Aorta (tissue), 5 donors: ENCODE measurements around the gene CLIC1. TPM values are rescaled to one million over a fixed set of nuclear protein-coding genes. Genes with fewer than 3 reads are reported as not detected.

Experiments
- ATAC-seq: fragments of 200-7000 bp; cut with Tn5 transposase; one replicate; pipeline ENCODE4 v1.9.1; 2022; ENCODE audit warnings: moderate library complexity; ENCODE audit not compliant: low FRiP score
- DNase-seq, 2 donors: peaks; one replicate each; pipeline ENCODE4 v3.0.0-alpha.2; 2020
- H3K27ac ChIP-seq, 2 donors: one replicate each; pipeline ENCODE4 v1.5.1; 2013; ENCODE audit warnings: low read length in 2 of 2, mild to moderate bottlenecking in 2 of 2, moderate library complexity in 2 of 2, control low read depth in 1 of 2, inconsistent platforms in 1 of 2, low read depth in 1 of 2
- H3K27me3 ChIP-seq, 2 donors: one replicate each; pipeline ENCODE4 v1.6.1; 2013; ENCODE audit warnings: control low read depth in 1 of 2, low read length in 1 of 2, mild to moderate bottlenecking in 1 of 2, moderate library complexity in 1 of 2; ENCODE audit not compliant: insufficient read depth in 2 of 2, control insufficient read depth in 1 of 2
- H3K36me3 ChIP-seq, 2 donors: one replicate each; pipeline ENCODE4 v1.6.1; 2013; ENCODE audit warnings: control low read depth in 1 of 2, low read length in 1 of 2, mild to moderate bottlenecking in 1 of 2; ENCODE audit not compliant: insufficient read depth in 2 of 2, control insufficient read depth in 1 of 2
- H3K4me1 ChIP-seq, 2 donors: one replicate each; pipeline ENCODE4 v1.6.1; 2013; ENCODE audit warnings: low read length in 2 of 2, control low read depth in 1 of 2, mild to moderate bottlenecking in 1 of 2, moderate library complexity in 1 of 2; ENCODE audit not compliant: insufficient read depth in 2 of 2, control insufficient read depth in 1 of 2
- H3K4me3 ChIP-seq, 2 donors: one replicate each; pipeline ENCODE4 v1.5.1; 2013; ENCODE audit warnings: low read length in 2 of 2, control low read depth in 1 of 2, mild to moderate bottlenecking in 1 of 2
- H3K9me3 ChIP-seq: one replicate; pipeline ENCODE4 v1.6.1; 2013; ENCODE audit warnings: mild to moderate bottlenecking, low read length; ENCODE audit not compliant: control insufficient read depth
- WGBS, 2 donors: extraction: QIAGEN DNeasy Blood & Tissue Kit; methylation state at CpG; one replicate each; pipeline ENCODE4 v1.1.7; 2013; 5-methylcytosine and 5-hydroxymethylcytosine counted together
- intact Hi-C, 2 donors: fragments of 100-400 bp; cut with DNase I; formaldehyde crosslinking; loops; one replicate each; pipeline versions ENCODE4 v1.14.2 to v1.15.0; 2022
- polyA plus RNA-seq, 2 donors: library from polyadenylated mRNA; stranded (reverse); fragments of 200-250 nt; gene quantifications; one replicate each; pipeline ENCODE4 v1.2.3, GENCODE V29; 2013
- total RNA-seq, 2 donors: library from RNA; stranded (reverse); fragmentation: NEBNext Ultra II Directional; extraction: Animal tissue kit (Norgen Biotek cat#: 25700); gene quantifications; one replicate each; pipeline ENCODE4 v1.2.1, GENCODE V29; 2021
- donor health status: healthy with polysubstance abuse.
- donor health status: Bipolar disorder and iron deficiency.
- donor health status: DM: no; HTN: no; CAD: no.
- donor health status: DM: no; HTN: no; CAD: no.
- donor health status: DM: yes; HTN: yes; CAD: no.

CLIC1 gene
- total and polyA plus RNA-seq, 4 donors = 303 to 368 (median 327) TPM

DNA sequence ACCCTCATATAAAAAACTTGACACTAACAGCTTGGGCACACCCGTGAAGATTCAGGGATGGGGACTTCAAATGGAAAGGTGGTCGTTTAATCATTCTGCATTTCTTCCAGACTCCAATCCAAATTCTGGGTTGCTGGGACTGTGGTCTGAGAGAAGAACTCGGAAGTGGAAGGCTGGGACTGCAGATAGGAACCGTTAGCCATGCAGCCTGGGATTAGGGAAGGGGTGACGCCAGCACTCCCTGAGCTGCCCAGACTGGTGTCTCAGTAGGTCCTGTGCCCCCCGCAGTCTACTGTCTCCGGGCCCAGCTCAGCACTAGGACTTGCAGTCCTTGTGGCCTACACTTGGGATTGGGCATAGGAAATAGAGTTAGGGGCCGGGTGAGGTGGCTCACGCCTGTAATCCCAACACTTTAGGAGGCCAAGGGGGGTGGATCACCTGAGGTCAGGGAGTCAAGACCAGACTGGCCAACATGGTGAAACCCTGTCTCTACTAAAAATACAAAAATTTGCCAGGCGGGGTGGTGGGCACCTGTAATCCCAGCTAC lies 511 bp upstream of the CLIC1 start:
- intact Hi-C loops = loop anchor here (1.0 to 5.0 kb wide), 3 partner anchors 55 to 93 kb away; partner anchors contain the start of gene VARS1 (in 1 of the 2)
- peak overlapping the region; percentile 78 to 90 for H3K4me3 ChIP-seq
- H3K27ac ChIP-seq = peak overlapping the region in 1 of 2 donors; percentile 82
- ATAC-seq = no peak
- H3K4me1 ChIP-seq = no peaks in the 10 kb centered on the region
- H3K9me3 ChIP-seq = no peaks in the 10 kb centered on the region
- 33 to 37% methylated on average over 10 of the region's 10 CpGs for WGBS, 2 donors
- H3K27me3 ChIP-seq = no peaks in the 10 kb centered on the region
- peaks cover 2% of the 10 kb centered on the region in 2 donors for H3K36me3 ChIP-seq
- DNase-seq = no peak

DNA sequence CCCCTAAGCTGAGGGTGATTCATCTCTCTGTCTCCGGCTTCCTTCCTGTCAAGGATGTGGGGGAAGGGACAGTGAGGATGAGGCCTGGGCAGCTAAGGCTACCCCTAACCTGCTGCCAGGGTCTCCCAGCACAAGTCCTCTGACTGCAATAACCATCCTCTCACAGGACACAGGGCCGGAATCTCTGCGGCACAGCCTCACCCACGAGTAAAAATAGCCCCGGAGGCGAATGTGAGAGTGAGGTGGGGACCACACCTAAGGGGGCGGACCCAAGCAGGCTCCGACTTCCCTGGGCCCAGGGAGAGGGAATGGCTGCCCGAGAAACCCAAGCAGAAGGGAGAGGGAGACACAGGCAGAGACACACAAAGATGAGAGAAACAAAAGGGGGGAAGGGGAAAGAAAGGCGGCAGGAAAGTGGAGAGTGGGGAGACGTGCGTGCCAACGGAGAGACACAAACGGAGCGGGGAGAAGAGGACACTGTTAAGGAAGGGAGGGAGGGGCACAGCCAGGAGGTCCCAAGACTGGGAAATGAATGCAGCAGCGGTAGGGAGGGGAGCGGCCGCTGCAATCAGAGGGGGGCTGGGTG lies 1.4 kb downstream of the CLIC1 start:
- Histone ChIP-seq H3K4me1 (no peaks in the 10 kb centered on the region), H3K9me3 (no peaks in the 10 kb centered on the region), H3K4me3 (peak overlapping the region; percentile 78 to 90), H3K27ac (peak overlapping the region; percentile 46 to 82), H3K36me3 (peaks cover 2% of the 10 kb centered on the region in 2 donors), H3K27me3 (no peaks in the 10 kb centered on the region)
- DNase-seq = peak; percentile 70 to 81
- 0 to 1% methylated on average over 18 of the region's 18 CpGs for WGBS, 2 donors
- intact Hi-C loops = loop anchor here (5.0 kb wide), 3 partner anchors 57 to 442 kb away; partner anchors contain the start of genes AGPAT1 (in 1 of the 2), RNF5 (in 1 of the 2) and VARS1 (in 1 of the 2)
- ATAC-seq = no peak

GRCh38 chr6:31734247-31734820 lies 2.0 kb downstream of the CLIC1 start:
- Histone ChIP-seq H3K9me3 (no peaks in the 10 kb centered on the region), H3K36me3 (peaks cover 2% of the 10 kb centered on the region in 2 donors), H3K4me3 (peak overlapping the region; percentile 78 to 90), H3K27ac (peak overlapping the region in 1 of 2 donors; percentile 82), H3K27me3 (no peaks in the 10 kb centered on the region), H3K4me1 (no peaks in the 10 kb centered on the region)
- intact Hi-C loops = loop anchor here in 1 of 2 donors (5.0 kb wide), 1 partner anchor 443 kb away; the partner anchor contains the start of genes AGPAT1 and RNF5
- 13 to 14% methylated on average over 2 of the region's 2 CpGs for WGBS, 2 donors
- DNase-seq = no peak
- no peak for ATAC-seq

DNA sequence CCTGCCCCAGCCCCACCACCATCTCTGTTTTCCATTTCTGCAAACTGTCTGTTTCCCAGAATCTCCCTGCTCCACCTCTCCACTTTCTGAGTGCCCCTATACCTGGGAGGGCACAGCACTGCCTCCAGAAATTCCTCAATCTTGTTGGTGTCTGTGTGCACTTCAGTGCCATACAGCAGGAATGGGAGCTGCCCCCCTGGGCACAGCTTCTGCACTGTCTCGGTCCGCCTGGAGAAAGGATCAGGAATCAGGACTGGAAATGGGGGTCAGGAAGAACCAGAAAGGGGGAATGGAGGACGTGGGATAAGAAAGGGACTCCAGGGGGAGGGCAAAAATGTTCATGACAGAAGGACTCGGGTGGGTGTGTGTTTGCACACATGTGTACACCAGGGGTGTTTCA lies 2.6 kb downstream of the CLIC1 start:
- no peak for ATAC-seq
- Histone ChIP-seq H3K4me3 (no peak overlapping the region), H3K27me3 (no peaks in the 10 kb centered on the region), H3K4me1 (no peaks in the 10 kb centered on the region), H3K27ac (no peak overlapping the region), H3K36me3 (peaks cover 2% of the 10 kb centered on the region in 2 donors), H3K9me3 (no peaks in the 10 kb centered on the region)
- no peak for DNase-seq
- intact Hi-C loops = loop anchor here in 1 of 2 donors (5.0 kb wide), 1 partner anchor 444 kb away; the partner anchor contains the start of genes AGPAT1 and RNF5
- WGBS, 2 donors = 81 to 83% methylated on average over 4 of the region's 4 CpGs

DNA sequence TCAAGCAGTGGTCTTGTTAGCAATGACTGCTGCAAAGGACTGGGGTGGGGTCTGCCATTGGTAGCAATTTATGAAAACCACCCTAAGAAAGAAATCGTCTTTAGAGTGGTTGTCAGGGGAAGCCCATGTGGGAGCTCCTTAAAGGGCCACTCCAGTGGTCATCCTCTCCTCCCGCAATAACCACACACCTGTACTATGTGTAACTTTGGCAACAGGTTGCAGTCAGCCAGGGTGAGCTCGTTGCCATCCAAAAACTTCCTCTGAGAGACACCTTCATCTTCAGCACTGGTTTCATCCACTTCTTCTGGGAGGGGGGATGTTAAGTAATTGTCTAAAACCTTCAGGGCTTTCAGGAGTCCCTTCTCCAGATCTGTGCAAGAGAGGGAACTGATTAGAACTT lies 4.3 kb downstream of the CLIC1 start:
- 79 to 88% methylated on average over 3 of the region's 3 CpGs for WGBS, 2 donors
- Histone ChIP-seq H3K4me1 (no peaks in the 10 kb centered on the region), H3K27ac (no peak overlapping the region), H3K36me3 (peaks cover 2 to 3% of the 10 kb centered on the region in 2 donors), H3K9me3 (no peaks in the 10 kb centered on the region), H3K27me3 (no peaks in the 10 kb centered on the region), H3K4me3 (no peak overlapping the region)
- no peak for ATAC-seq
- DNase-seq = no peak
- intact Hi-C loops = loop anchor here in 1 of 2 donors (5.0 kb wide), 1 partner anchor 445 kb away; the partner anchor contains the start of genes AGPAT1 and RNF5

- no peak for DNase-seq
- no peak for ATAC-seq
- 90 to 93% methylated on average over 11 of the region's 11 CpGs for WGBS, 2 donors
- Histone ChIP-seq H3K4me1 (no peaks in the 10 kb centered on the region), H3K4me3 (no peak overlapping the region), H3K36me3 (peaks cover 2 to 3% of the 10 kb centered on the region in 2 donors), H3K27me3 (no peaks in the 10 kb centered on the region), H3K9me3 (no peaks in the 10 kb centered on the region), H3K27ac (peak overlapping the region in 1 of 2 donors; percentile 33)
- intact Hi-C loops = loop anchor here in 1 of 2 donors (2.0 to 5.0 kb wide), 2 partner anchors 104 to 447 kb away; partner anchors contain the start of genes AGPAT1 and RNF5
Measured at GRCh38 chr6:31730631-31731086, 5.7 kb downstream of the CLIC1 start.

DNA sequence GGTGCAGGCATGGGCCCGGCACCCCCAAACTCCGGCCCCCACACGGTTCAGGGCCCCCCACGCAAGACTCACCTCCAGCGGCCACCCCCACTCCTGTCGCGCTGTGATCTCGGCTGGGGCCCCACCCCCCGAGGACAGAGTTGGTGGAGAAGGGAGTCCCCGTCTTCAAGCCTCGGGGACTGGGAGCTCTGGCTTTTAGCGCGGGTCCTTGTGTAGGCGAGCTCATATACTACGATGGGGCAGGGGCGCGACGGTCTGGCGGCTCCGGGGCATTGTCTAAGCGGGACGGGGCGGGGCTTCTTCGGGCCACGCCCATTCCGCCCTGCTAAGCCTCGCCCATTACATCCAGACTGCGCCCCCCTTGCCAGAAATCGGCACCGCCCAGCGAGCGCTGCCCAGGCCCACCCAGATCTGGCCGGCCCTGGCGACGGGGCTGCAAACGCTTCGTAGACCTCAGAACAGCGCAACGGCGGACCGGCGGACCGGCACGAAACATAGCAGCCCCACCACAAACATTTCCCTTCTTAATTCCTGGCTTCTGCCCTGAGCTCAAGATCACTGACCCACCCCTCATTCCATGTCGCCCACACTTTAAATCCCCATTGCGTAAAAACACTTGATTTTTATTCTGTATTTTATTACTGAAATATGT lies 6.2 kb downstream of the CLIC1 start:
- no peaks in the 10 kb centered on the region for H3K27me3 ChIP-seq
- DNase-seq = peak; percentile 95 to 97
- H3K9me3 ChIP-seq = no peaks in the 10 kb centered on the region
- no peaks in the 10 kb centered on the region for H3K4me1 ChIP-seq
- intact Hi-C loops = loop anchor here in 1 of 2 donors (1.0 to 5.0 kb wide), 5 partner anchors 49 to 447 kb away; partner anchors contain the start of genes AGPAT1, HSPA1B, LY6G5C and RNF5
- H3K27ac ChIP-seq = peak overlapping the region; percentile 88 to 92
- peak; percentile 94 for ATAC-seq
- 1% methylated on average over 39 to 46 of the region's 46 CpGs for WGBS, 2 donors
- H3K4me3 ChIP-seq = peak overlapping the region; percentile 83 to 92
- peaks cover 2 to 3% of the 10 kb centered on the region in 2 donors for H3K36me3 ChIP-seq

- WGBS, 2 donors = 0 to 1% methylated on average over 29 of the region's 29 CpGs
- intact Hi-C loops = loop anchor here in 1 of 2 donors (1.0 to 5.0 kb wide), 3 partner anchors 49 to 223 kb away; partner anchors contain the start of genes HSPA1B and LY6G5C
- Histone ChIP-seq H3K27me3 (no peaks in the 10 kb centered on the region), H3K4me1 (no peaks in the 10 kb centered on the region), H3K36me3 (peaks cover 2 to 3% of the 10 kb centered on the region in 2 donors), H3K4me3 (peak overlapping the region; percentile 83 to 92), H3K27ac (peak overlapping the region; percentile 88 to 94), H3K9me3 (no peaks in the 10 kb centered on the region)
- ATAC-seq = peak; percentile 93
- DNase-seq = peak; percentile 96 to 97
Measured at GRCh38 chr6:31729515-31729978, 6.8 kb downstream of the CLIC1 start.
